ENCODE measurements around the gene ZGRF1.
"Not testable (repeated sequence)": the region's sequence is repeated elsewhere in the genome, so short reads cannot be mapped to it uniquely, and the experiment has no call there.

The ZGRF1 gene

GRCh38 chr4:112673076-112673475, 36.4 kb upstream of the ZGRF1 start:
- no peak for TF ChIP-seq GABPA (IDR thresholded peaks at IDR 0.05; ENCODE audit: low read depth)
- no peak for TF ChIP-seq SPI1 (IDR thresholded peaks at IDR 0.05; ENCODE audit: borderline replicate concordance, low read depth)
- no peak for TF ChIP-seq POLR2AphosphoS5 (IDR thresholded peaks at IDR 0.05; ENCODE audit: low read depth)
- no peak for TF ChIP-seq REST (IDR thresholded peaks at IDR 0.05; ENCODE audit: insufficient replicate concordance, low read depth)
- TF ChIP-seq CTCF (IDR thresholded peaks at IDR 0.05; ENCODE audit: insufficient read depth, low read length): no peak
- no peak overlapping the region for H3K27ac ChIP-seq (replicated peaks)
- DNase-seq (ENCODE audit: low read depth in 1 of 2, low spot score in 1 of 2): no peak
- no peaks in the 10 kb centered on the region for H3K27me3 ChIP-seq (ENCODE audit: insufficient read depth, poor library complexity, severe bottlenecking)
- H3K4me3 ChIP-seq (replicated peaks; ENCODE audit: insufficient read depth, low read length): no peak overlapping the region

- Histone ChIP-seq H3K4me3 (replicated peaks; ENCODE audit: insufficient read depth, low read length) (no peak overlapping the region), H3K27ac (replicated peaks) (no peak overlapping the region), H3K27me3 (ENCODE audit: insufficient read depth, poor library complexity, severe bottlenecking) (no peaks in the 10 kb centered on the region)
- TF ChIP-seq GABPA (IDR thresholded peaks at IDR 0.05; ENCODE audit: low read depth) (no peak), POLR2AphosphoS5 (IDR thresholded peaks at IDR 0.05; ENCODE audit: low read depth) (no peak), SPI1 (IDR thresholded peaks at IDR 0.05; ENCODE audit: borderline replicate concordance, low read depth) (no peak), REST (IDR thresholded peaks at IDR 0.05; ENCODE audit: insufficient replicate concordance, low read depth) (no peak), CTCF (IDR thresholded peaks at IDR 0.05; ENCODE audit: insufficient read depth, low read length) (no peak)
- no peak for DNase-seq (ENCODE audit: low read depth in 1 of 2, low spot score in 1 of 2)
These were observed 31.4 kb upstream of the ZGRF1 start for GRCh38 chr4:112668131-112668530.

- TF ChIP-seq GABPA (IDR thresholded peaks at IDR 0.05; ENCODE audit: low read depth) (no peak), POLR2AphosphoS5 (IDR thresholded peaks at IDR 0.05; ENCODE audit: low read depth) (no peak), SPI1 (IDR thresholded peaks at IDR 0.05; ENCODE audit: borderline replicate concordance, low read depth) (no peak), REST (IDR thresholded peaks at IDR 0.05; ENCODE audit: insufficient replicate concordance, low read depth) (no peak), CTCF (IDR thresholded peaks at IDR 0.05; ENCODE audit: insufficient read depth, low read length) (no peak)
These were observed 27.9 kb upstream of the ZGRF1 start for GRCh38 chr4:112664611-112665010.

GRCh38 chr4:112656115-112656514, 19.4 kb upstream of the ZGRF1 start:
- not testable (repeated sequence) for H3K4me3 ChIP-seq (replicated peaks; ENCODE audit: insufficient read depth, low read length); H3K27me3 ChIP-seq (ENCODE audit: insufficient read depth, poor library complexity, severe bottlenecking); DNase-seq (ENCODE audit: low read depth in 1 of 2, low spot score in 1 of 2); H3K27ac ChIP-seq (replicated peaks)

More at GRCh38 chr4:112664611-112665010, 27.9 kb upstream of the ZGRF1 start:
- Histone ChIP-seq H3K27ac (replicated peaks) (no peak overlapping the region), H3K4me3 (replicated peaks; ENCODE audit: insufficient read depth, low read length) (no peak overlapping the region), H3K27me3 (ENCODE audit: insufficient read depth, poor library complexity, severe bottlenecking) (no peaks in the 10 kb centered on the region)
- no peak for DNase-seq (ENCODE audit: low read depth in 1 of 2, low spot score in 1 of 2)

Data from HL-60 (cell line).